A549 treated with ZK216348 at 1 μM for 4 hours (cell line): ENCODE results near the gene CYP11A1. TPM values are rescaled to one million over a fixed set of nuclear protein-coding genes. Genes with fewer than 3 reads are reported as not detected.

ENCODE experiments used
- total RNA-seq: library from RNA; stranded (reverse); fragments of 200-300 nt; extraction: Qiagen RNA extraction; gene quantifications from 5 replicates; pipeline ENCODE4 v1.2.3, GENCODE V29; 2022; ENCODE audit warnings: low read depth

The CYP11A1 gene
- not detected in 5 replicates for total RNA-seq

DNA sequence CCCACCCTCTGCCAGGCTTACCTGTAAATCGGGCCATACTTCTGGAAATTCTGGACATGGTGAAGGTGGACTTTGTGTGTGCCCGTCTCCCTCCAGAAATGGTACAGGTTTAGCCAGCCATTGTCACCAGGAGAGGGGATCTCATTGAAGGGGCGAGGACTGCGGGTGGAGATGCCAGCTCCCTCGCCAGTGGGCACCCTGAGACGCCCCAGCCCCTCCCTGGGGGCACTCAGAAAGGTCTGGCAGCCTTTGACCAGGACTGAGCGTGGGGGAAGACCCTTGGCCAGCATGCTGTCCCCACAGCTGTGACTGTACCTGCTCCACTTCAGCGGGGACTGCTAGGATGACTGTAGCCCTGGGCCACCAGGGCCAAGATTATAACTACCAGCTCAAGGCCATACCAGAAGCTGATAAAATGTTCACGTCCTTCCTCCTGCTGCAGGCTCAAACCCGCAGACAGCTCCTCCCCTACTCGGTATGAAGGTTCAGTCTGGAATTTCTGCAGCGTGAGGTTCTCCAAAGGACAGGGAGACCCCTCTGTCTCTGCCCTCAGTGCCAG is at the start of gene CYP11A1:
TSS of gene CYP11A1 (minus strand) at position 351 of the 559 bp plus-strand sequence. CDS start at position 290, 61 bp downstream.

Other genes starting within 250 kb of the CYP11A1 start
- 0.07 to 0.26 TPM (median 0.21 TPM) in 5 replicates for gene ISLR2, start 237.1 kb downstream of the CYP11A1 start, total RNA-seq
- 0.24 to 0.41 TPM (median 0.33 TPM) in 4 of 5 replicates, not detected in the other for gene ISLR, start 193.9 kb downstream of the CYP11A1 start, total RNA-seq
- 39.9 to 95.5 TPM (median 71.4 TPM) in 5 replicates for gene STRA6, start 164.9 kb downstream of the CYP11A1 start, total RNA-seq
- gene CCDC33, start 131.3 kb downstream of the CYP11A1 start, total RNA-seq, result 5.7 to 8.6 TPM (median 7.2 TPM) in 5 replicates
- 1.9 to 2.7 TPM (median 2.1 TPM) in 5 replicates for gene SEMA7A, start 66.3 kb upstream of the CYP11A1 start, total RNA-seq
- gene UBL7, start 93.5 kb upstream of the CYP11A1 start, total RNA-seq, result 38.8 to 45.0 TPM (median 42.4 TPM) in 5 replicates
- gene ARID3B, start 173.6 kb upstream of the CYP11A1 start, total RNA-seq, result 3.2 to 4.5 TPM (median 3.8 TPM) in 5 replicates
- gene CLK3, start 248.2 kb upstream of the CYP11A1 start, total RNA-seq, result 35.2 to 40.6 TPM (median 36.7 TPM) in 5 replicates